ENCODE measurements around the gene GCSH. TPM values are rescaled to one million over a fixed set of nuclear protein-coding genes. Genes with fewer than 3 reads are reported as not detected.

Gene GCSH
- total RNA-seq, 1 donor from 2014 or later: 57.0 TPM

DNA sequence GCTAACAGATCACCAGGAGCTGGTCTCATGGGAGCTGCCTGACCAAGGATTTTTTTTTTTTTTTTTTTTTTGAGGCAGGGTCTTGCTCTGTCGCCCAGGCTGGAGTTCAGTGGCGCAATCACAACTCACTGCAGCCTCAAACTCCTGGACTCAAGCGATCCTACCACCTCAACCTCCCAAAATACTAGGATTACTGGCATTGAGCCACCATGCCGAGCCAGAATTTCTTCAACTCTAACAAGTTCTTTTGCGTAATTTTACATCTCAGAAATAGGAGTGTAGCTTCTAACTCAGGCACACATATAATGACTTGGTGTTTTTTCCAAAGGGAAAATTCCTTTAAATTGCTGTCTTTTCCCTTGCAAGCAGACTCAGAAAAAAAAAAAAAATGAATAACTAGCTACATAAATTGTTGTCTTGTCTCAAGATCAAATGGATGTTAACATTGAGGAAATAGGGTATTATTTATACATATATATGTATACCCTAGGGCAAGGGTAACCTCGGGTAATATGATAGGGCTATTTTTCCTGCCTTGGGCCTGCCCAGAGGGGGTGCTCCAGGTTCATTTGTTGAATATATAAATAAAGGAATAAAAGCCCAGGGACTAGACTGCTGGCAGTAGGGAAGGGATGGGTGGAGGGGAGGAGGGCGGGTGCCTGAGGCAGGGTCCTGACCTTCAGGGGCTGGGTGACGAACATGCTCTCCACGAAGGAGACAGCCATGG lies 42.8 kb upstream of the GCSH start:
- no peaks in the 10 kb centered on the region for H3K27me3 Mint-ChIP-seq
- H3K27ac Mint-ChIP-seq: no peak overlapping the region
- TF ChIP-seq, protein P1, sequence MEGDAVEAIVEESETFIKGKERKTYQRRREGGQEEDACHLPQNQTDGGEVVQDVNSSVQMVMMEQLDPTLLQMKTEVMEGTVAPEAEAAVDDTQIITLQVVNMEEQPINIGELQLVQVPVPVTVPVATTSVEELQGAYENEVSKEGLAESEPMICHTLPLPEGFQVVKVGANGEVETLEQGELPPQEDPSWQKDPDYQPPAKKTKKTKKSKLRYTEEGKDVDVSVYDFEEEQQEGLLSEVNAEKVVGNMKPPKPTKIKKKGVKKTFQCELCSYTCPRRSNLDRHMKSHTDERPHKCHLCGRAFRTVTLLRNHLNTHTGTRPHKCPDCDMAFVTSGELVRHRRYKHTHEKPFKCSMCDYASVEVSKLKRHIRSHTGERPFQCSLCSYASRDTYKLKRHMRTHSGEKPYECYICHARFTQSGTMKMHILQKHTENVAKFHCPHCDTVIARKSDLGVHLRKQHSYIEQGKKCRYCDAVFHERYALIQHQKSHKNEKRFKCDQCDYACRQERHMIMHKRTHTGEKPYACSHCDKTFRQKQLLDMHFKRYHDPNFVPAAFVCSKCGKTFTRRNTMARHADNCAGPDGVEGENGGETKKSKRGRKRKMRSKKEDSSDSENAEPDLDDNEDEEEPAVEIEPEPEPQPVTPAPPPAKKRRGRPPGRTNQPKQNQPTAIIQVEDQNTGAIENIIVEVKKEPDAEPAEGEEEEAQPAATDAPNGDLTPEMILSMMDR (IDR thresholded peaks at IDR 0.05; ENCODE audit: unreplicated experiment): no peak
- no peak for DNase-seq (ENCODE audit: low spot score, unreplicated experiment)
- H3K36me3 Mint-ChIP-seq (ENCODE audit: insufficient read depth): no peaks in the 10 kb centered on the region
- peaks cover 6% of the 10 kb centered on the region for H3K4me1 Mint-ChIP-seq (ENCODE audit: low read depth)
- no peak overlapping the region for H3K4me3 Mint-ChIP-seq (ENCODE audit: low read depth)
- no peaks in the 10 kb centered on the region for H3K9me3 Mint-ChIP-seq (ENCODE audit: low read depth)

DNA sequence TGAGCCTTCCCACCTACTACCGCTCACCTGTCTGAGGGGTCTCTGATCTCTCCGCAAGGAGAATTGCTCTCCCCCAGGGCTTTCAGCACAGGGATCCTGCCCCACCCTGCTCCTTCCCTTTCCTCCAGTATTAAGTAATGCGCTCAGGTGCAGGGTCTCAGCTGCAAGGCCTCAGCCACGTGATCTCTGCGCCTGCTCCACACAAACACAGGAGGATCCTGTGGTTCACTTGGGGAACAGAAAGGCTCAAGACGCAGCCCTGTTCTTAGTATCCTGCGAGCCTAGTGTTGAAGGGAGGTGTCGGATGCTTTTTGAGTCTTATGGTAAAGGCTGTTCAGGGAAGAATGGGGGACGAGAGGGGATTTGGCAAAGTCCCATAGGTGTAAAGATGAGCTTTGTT lies 41.6 kb upstream of the GCSH start:
- DNase-seq (ENCODE audit: low spot score, unreplicated experiment): no peak
- Mint-ChIP-seq H3K27ac (no peak overlapping the region), H3K9me3 (ENCODE audit: low read depth) (no peaks in the 10 kb centered on the region), H3K27me3 (no peaks in the 10 kb centered on the region), H3K4me1 (ENCODE audit: low read depth) (peaks cover 6% of the 10 kb centered on the region), H3K4me3 (ENCODE audit: low read depth) (no peak overlapping the region), H3K36me3 (ENCODE audit: insufficient read depth) (no peaks in the 10 kb centered on the region)
- TF ChIP-seq, protein P1 (IDR thresholded peaks at IDR 0.05; ENCODE audit: unreplicated experiment): no peak

DNA sequence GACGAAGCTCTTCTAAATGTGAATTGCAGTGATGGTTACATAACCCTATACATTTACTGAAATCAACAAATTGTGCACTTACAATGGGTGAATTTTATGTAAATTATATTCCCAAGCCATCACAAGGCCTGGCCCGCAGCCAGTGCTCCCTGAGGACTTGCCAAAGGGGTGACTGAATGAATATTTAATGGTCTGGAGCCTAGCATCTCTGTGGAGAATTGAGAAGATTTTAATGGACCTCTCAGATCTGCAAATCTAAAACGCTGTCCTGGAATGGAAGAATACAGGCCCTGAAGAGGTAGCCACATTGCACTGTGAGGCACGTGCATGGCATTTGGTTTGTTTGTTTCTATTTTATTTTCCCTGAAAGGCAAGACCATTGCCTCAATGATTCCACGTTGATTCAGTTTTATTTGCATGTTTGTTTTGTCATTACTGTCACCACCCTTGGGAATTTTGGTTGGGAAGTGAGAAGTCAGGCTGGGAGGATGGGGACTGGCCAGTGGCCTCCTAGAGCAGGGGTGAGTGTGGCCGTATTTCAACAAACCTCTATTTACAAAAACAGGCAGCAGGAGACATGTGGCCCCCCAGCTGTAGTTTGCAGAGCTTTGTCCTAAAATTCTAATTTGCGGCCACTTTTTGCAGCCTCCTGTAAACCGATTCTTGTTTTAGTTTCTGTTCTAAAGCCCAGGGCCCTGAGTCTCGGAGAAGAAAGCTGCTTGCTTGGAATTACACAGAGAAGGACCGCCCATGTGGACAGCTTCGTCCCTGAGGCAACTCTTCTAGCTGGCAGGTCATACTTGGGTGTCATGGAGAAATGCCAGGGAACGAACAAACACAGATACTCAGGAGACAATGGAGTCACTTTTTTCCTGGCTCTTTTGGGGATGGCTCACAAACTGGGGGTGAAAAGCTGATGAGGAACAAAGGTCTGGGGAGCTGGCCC lies 40.5 kb upstream of the GCSH start:
- H3K27me3 Mint-ChIP-seq: no peaks in the 10 kb centered on the region
- peak overlapping the region; percentile 33 for H3K27ac Mint-ChIP-seq
- H3K4me3 Mint-ChIP-seq (ENCODE audit: low read depth): no peak overlapping the region
- H3K9me3 Mint-ChIP-seq (ENCODE audit: low read depth): no peaks in the 10 kb centered on the region
- peaks cover 6% of the 10 kb centered on the region for H3K4me1 Mint-ChIP-seq (ENCODE audit: low read depth)
- DNase-seq (ENCODE audit: low spot score, unreplicated experiment): no peak
- no peaks in the 10 kb centered on the region for H3K36me3 Mint-ChIP-seq (ENCODE audit: insufficient read depth)
- TF ChIP-seq, protein P1 (IDR thresholded peaks at IDR 0.05; ENCODE audit: unreplicated experiment): no peak

DNA sequence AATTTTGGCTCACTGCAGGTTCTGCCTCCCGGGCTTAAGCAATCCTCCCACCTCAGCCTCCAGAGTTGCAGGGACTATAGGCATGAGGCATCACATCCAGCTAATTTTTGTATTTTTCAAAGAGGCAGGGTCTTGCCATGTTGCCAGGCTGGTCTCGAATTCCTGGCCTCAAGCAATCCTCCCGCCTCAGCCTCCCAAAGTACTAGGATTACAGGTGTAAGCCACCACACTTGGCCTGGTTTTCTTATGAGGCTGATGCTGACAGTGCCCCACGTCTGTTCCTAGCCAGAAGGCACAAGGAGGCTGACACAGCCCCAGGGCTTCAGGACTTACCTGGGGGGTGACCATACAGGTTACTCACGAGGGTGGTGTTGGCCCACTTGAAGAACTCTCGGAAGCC lies 33.9 kb upstream of the GCSH start:
- TF ChIP-seq, protein P1 (IDR thresholded peaks at IDR 0.05; ENCODE audit: unreplicated experiment): no peak
- Mint-ChIP-seq H3K36me3 (ENCODE audit: insufficient read depth) (no peaks in the 10 kb centered on the region), H3K4me3 (ENCODE audit: low read depth) (no peak overlapping the region), H3K9me3 (ENCODE audit: low read depth) (no peaks in the 10 kb centered on the region), H3K4me1 (ENCODE audit: low read depth) (peaks cover 2% of the 10 kb centered on the region), H3K27me3 (peaks cover 8% of the 10 kb centered on the region), H3K27ac (no peak overlapping the region)
- no peak for DNase-seq (ENCODE audit: low spot score, unreplicated experiment)

DNA sequence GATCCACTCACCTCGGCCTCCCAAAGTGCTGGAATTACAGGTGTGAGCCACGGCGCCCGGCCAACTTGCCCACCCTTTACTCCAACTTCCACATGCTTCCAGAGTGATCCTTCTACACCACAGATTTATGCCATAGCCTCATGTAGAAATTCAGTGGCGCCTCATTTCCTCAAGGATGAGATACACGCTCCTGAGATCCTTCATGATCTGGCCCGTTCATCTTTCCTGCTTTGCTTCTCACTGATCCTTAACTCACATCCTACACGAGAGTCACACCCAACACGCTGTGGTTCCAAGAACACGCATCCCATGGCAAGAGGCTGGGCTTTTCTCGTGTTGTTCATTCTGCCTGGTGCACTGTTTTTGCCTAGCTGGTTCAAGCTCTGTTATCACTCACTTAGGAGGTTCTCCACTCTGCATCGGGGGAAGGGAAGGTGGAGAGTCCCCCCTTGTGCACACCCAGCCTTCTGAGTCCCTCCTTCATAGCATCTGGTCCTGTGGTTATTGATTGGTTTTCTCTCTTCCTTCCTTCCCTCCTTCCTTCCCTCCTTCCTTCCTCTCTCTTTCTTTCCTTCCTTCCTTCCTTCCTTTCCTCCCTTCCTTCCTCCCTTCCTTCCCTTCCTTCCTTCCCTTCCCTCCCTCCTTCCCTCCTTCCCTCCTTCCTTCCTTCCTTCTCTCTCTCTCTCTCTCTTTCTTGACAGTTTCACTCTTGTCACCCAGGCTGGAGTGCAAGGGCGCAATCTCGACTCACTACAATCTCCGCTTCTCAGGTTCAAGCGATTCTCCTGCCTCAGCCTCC lies 32.7 kb upstream of the GCSH start:
- DNase-seq (ENCODE audit: low spot score, unreplicated experiment): no peak
- Mint-ChIP-seq H3K9me3 (ENCODE audit: low read depth) (no peaks in the 10 kb centered on the region), H3K4me3 (ENCODE audit: low read depth) (no peak overlapping the region), H3K36me3 (ENCODE audit: insufficient read depth) (no peaks in the 10 kb centered on the region), H3K27ac (no peak overlapping the region), H3K4me1 (ENCODE audit: low read depth) (no peaks in the 10 kb centered on the region), H3K27me3 (peaks cover 8% of the 10 kb centered on the region)
- TF ChIP-seq, protein P1 (IDR thresholded peaks at IDR 0.05; ENCODE audit: unreplicated experiment): no peak
